A549 (cell line): ENCODE data around the gene TNIP2. TPM values are rescaled to one million over a fixed set of nuclear protein-coding genes. Genes with fewer than 3 reads are reported as not detected.

ENCODE experiments used
- ATAC-seq, 2 experiments: fragments of 200-7000 bp in 1 of 2; fragments of >200 bp in 1 of 2; cut with Nextera tagmentation in 1 of 2; cut with Tn5 transposase in 1 of 2; 3 replicates each; pipeline versions ENCODE4 v1.8.0 to v1.9.1; 2018 to 2020; ENCODE audit warnings: mild to moderate bottlenecking in 1 of 2, moderate library complexity in 1 of 2
- CTCF ChIA-PET: fragments of 300-600 bp; sonication (Branson Sonifier 250); formaldehyde crosslinking; extraction: SDS; loops from one replicate; lab custom pipeline; 2021; ENCODE audit warnings: antibody characterized with exemption, inconsistent platforms; lab: Yijun Ruan, JAX
- POLR2A ChIA-PET: fragments of 350-600 bp; formaldehyde crosslinking; extraction: SDS; loops from one replicate; lab custom pipeline; 2021; ENCODE audit warnings: antibody characterized with exemption, inconsistent platforms; lab: Yijun Ruan, JAX
- DNase-seq, 2 experiments: peaks; one replicate each; pipeline versions ENCODE4 v3.0.0 to v3.0.0-alpha.2; 2011 to 2016; ENCODE audit warnings: low read depth in 1 of 2, low spot score in 1 of 2
- FAIRE-seq: peaks from 2 replicates; lab custom pipeline; 2011; peaks lifted over from hg19 to GRCh38; lab: Jason Lieb, UNC
- H3K27ac ChIP-seq, 2 experiments: fragments of >200 bp; sonication (Bioruptor Twin); formaldehyde crosslinking; 3 replicates each; pipeline ENCODE4 v1.5.1; 2016 to 2017
- H3K4me1 ChIP-seq: fragments of >200 bp; sonication (Bioruptor Twin); formaldehyde crosslinking; 3 replicates; pipeline ENCODE4 v1.6.1; 2016
- H3K4me2 ChIP-seq: fragments of >200 bp; sonication (Bioruptor Twin); formaldehyde crosslinking; 3 replicates; pipeline ENCODE4 v1.6.1; 2016
- H3K4me3 ChIP-seq: fragments of >200 bp; sonication (Bioruptor Twin); formaldehyde crosslinking; 3 replicates; pipeline ENCODE4 v1.5.1; 2016
- H3K9me3 ChIP-seq: fragments of >200 bp; sonication (Bioruptor Twin); formaldehyde crosslinking; 3 replicates; pipeline ENCODE4 v1.6.1; 2016
- BHLHE40 ChIP-seq: IDR thresholded peaks from 2 replicates; pipeline ENCODE4 v1.6.1; 2012; ENCODE audit warnings: low read depth, low read length, inconsistent platforms
- EHMT2 ChIP-seq: fragments of 200-600 bp; sonication (generic); IDR thresholded peaks from 2 replicates; pipeline ENCODE4 v1.6.1; 2016; ENCODE audit warnings: antibody characterized with exemption, low read depth, mild to moderate bottlenecking, moderate library complexity
- ELK1 ChIP-seq: fragments of 150-350 bp; IDR thresholded peaks from 2 replicates; pipeline ENCODE4 v1.6.1; 2014; ENCODE audit warnings: low read depth, mild to moderate bottlenecking, low read length
- EP300 ChIP-seq, 2 experiments: fragments of >200 bp; sonication (Bioruptor Twin); formaldehyde crosslinking; IDR thresholded peaks; 2 replicates in 1 of 2; 3 replicates in 1 of 2; pipeline ENCODE4 v1.6.1; 2016 to 2017
- FOXS1 ChIP-seq: fragments of 250-450 bp; sonication (Bioruptor Pico); IDR thresholded peaks from 2 replicates; pipeline ENCODE4 v1.5.0; 2020; ENCODE audit warnings: mild to moderate bottlenecking, moderate library complexity
- GATA3 ChIP-seq: IDR thresholded peaks from 2 replicates; pipeline ENCODE4 v1.6.1; 2012; ENCODE audit warnings: borderline replicate concordance
- HES2 ChIP-seq: fragments of >200 bp; sonication (Bioruptor Twin); formaldehyde crosslinking; IDR thresholded peaks from 2 replicates; pipeline ENCODE4 v1.6.1; 2016
- HOXB5 ChIP-seq: fragments of 250-450 bp; sonication (Bioruptor Pico); IDR thresholded peaks from 2 replicates; pipeline ENCODE4 v1.5.0; 2020; ENCODE audit warnings: mild to moderate bottlenecking, moderate library complexity
- JUNB ChIP-seq: fragments of >200 bp; sonication (Bioruptor Twin); formaldehyde crosslinking; IDR thresholded peaks from 2 replicates; pipeline ENCODE4 v1.6.1; 2016
- MYC ChIP-seq: IDR thresholded peaks from 2 replicates; pipeline ENCODE4 v1.6.1; 2012; ENCODE audit warnings: mild to moderate bottlenecking, inconsistent platforms, low read length, improper control_type of control experiment, borderline replicate concordance
- NFE2L2 ChIP-seq: fragments of 150-350 bp; conservative IDR thresholded peaks from 2 replicates; pipeline ENCODE4 v1.6.1; 2014; ENCODE audit warnings: low read length
- NR3C1 ChIP-seq: fragments of >200 bp; sonication (Bioruptor Twin); formaldehyde crosslinking; IDR thresholded peaks from 3 replicates; pipeline ENCODE4 v1.6.1; 2017
- PHF8 ChIP-seq: fragments of 200-600 bp; sonication (generic); IDR thresholded peaks from 2 replicates; pipeline ENCODE4 v1.6.1; 2016; ENCODE audit warnings: low read depth, mild to moderate bottlenecking, antibody characterized with exemption, moderate library complexity, borderline replicate concordance
- POLR2AphosphoS2 ChIP-seq: conservative IDR thresholded peaks from 2 replicates; pipeline ENCODE4 v1.6.1; 2012; ENCODE audit warnings: low read length, improper control_type of control experiment, inconsistent platforms
- REST ChIP-seq: fragments of 200-600 bp; sonication (generic); IDR thresholded peaks from 2 replicates; pipeline ENCODE4 v1.6.1; 2016; ENCODE audit warnings: antibody characterized with exemption, mild to moderate bottlenecking, moderate library complexity
- SREBF2 ChIP-seq: fragments of 450-650 bp; IDR thresholded peaks from 2 replicates; pipeline ENCODE4 v1.6.1; 2014; ENCODE audit warnings: mild to moderate bottlenecking, moderate library complexity
- TP53 ChIP-seq: fragments of 250-450 bp; sonication (Bioruptor Pico); IDR thresholded peaks from 2 replicates; pipeline ENCODE4 v1.5.0; 2021; ENCODE audit warnings: mild to moderate bottlenecking, moderate library complexity
- WGBS: methylation state at CpG from one replicate; pipeline ENCODE4 v1.1.6; 2017; ENCODE audit errors: missing lambda C conversion rate; 5-methylcytosine and 5-hydroxymethylcytosine counted together
- polyA plus RNA-seq, 4 experiments: library from polyadenylated mRNA; depleted of rRNA in 3 of 4; stranded (reverse); fragments of >200 nt; fragmentation: RNase III in 1 of 4; extraction: RNeasy Plus Mini Kit Qiagen cat#74134 plus additional on column Dnase treatment in 1 of 4; gene quantifications; 2 replicates in 3 of 4; 3 replicates in 1 of 4; pipeline ENCODE4 v1.2.3, GENCODE V29; 2011 to 2017
- TF ChIP-seq, protein P1 (sequence below): IDR thresholded peaks from 2 replicates; pipeline ENCODE4 v1.6.1; 2012
- TF ChIP-seq, protein P2 (sequence below): fragments of >200 bp; sonication (Bioruptor Twin); formaldehyde crosslinking; IDR thresholded peaks from 3 replicates; pipeline ENCODE4 v1.6.1; 2016
- TF ChIP-seq, protein P3 (sequence below): IDR thresholded peaks from 2 replicates; pipeline ENCODE4 v1.6.1; 2012
- TF ChIP-seq, protein P4 (sequence below): fragments of 450-650 bp; IDR thresholded peaks from 2 replicates; pipeline ENCODE4 v1.6.1; 2014; ENCODE audit warnings: antibody characterized with exemption

TNIP2 gene
- polyA plus RNA-seq, 2 of the 4 experiments (the other 2 are of a cell fraction) = 20.0 to 27.9 TPM

GRCh38 chr4:2697995-2698414 is 58.1 kb downstream of the TNIP2 start:
- FAIRE-seq (no peak), DNase-seq (no peak), ATAC-seq (no peak)
- CTCF ChIA-PET = no interaction called here
- Histone ChIP-seq H3K4me2 (no peak overlapping the region), H3K4me1 (no peaks in the 10 kb centered on the region), H3K27ac (no peak overlapping the region), H3K4me3 (no peak overlapping the region), H3K9me3 (no peaks in the 10 kb centered on the region)
- TF ChIP-seq BHLHE40 (no peak), NFE2L2 (no peak), HES2 (no peak), GATA3 (no peak)
- TF ChIP-seq, protein P1, sequence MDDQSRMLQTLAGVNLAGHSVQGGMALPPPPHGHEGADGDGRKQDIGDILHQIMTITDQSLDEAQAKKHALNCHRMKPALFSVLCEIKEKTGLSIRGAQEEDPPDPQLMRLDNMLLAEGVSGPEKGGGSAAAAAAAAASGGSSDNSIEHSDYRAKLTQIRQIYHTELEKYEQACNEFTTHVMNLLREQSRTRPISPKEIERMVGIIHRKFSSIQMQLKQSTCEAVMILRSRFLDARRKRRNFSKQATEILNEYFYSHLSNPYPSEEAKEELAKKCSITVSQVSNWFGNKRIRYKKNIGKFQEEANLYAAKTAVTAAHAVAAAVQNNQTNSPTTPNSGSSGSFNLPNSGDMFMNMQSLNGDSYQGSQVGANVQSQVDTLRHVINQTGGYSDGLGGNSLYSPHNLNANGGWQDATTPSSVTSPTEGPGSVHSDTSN = no peak
- TF ChIP-seq, protein P2, sequence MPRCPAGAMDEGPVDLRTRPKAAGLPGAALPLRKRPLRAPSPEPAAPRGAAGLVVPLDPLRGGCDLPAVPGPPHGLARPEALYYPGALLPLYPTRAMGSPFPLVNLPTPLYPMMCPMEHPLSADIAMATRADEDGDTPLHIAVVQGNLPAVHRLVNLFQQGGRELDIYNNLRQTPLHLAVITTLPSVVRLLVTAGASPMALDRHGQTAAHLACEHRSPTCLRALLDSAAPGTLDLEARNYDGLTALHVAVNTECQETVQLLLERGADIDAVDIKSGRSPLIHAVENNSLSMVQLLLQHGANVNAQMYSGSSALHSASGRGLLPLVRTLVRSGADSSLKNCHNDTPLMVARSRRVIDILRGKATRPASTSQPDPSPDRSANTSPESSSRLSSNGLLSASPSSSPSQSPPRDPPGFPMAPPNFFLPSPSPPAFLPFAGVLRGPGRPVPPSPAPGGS = no peak
- TF ChIP-seq, protein P3, sequence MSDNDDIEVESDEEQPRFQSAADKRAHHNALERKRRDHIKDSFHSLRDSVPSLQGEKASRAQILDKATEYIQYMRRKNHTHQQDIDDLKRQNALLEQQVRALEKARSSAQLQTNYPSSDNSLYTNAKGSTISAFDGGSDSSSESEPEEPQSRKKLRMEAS = no peak
- 86% methylated on average over 6 of the region's 8 CpGs for WGBS
- POLR2A ChIA-PET = interaction anchor here (0.6 kb wide), 1 partner anchor 33 kb away, joined by 3 read pairs; no protein-coding TSS in a partner anchor

GRCh38 chr4:2696423-2696822 is 59.7 kb downstream of the TNIP2 start:
- DNase-seq (no peak), ATAC-seq (no peak), FAIRE-seq (no peak)
- Histone ChIP-seq H3K9me3 (no peaks in the 10 kb centered on the region), H3K4me1 (no peaks in the 10 kb centered on the region), H3K27ac (no peak overlapping the region), H3K4me3 (no peak overlapping the region), H3K4me2 (no peak overlapping the region)
- 95% methylated on average over 14 of the region's 14 CpGs for WGBS
- TF ChIP-seq TP53 (CRISPR knock-in tag) (no peak), HES2 (no peak), JUNB (no peak), BHLHE40 (no peak), REST (no peak), ELK1 (no peak), EP300 (IDR thresholded peaks at IDR 0.05) (no peak)
- POLR2A ChIA-PET = no interaction called here
- CTCF ChIA-PET = no interaction called here

DNA sequence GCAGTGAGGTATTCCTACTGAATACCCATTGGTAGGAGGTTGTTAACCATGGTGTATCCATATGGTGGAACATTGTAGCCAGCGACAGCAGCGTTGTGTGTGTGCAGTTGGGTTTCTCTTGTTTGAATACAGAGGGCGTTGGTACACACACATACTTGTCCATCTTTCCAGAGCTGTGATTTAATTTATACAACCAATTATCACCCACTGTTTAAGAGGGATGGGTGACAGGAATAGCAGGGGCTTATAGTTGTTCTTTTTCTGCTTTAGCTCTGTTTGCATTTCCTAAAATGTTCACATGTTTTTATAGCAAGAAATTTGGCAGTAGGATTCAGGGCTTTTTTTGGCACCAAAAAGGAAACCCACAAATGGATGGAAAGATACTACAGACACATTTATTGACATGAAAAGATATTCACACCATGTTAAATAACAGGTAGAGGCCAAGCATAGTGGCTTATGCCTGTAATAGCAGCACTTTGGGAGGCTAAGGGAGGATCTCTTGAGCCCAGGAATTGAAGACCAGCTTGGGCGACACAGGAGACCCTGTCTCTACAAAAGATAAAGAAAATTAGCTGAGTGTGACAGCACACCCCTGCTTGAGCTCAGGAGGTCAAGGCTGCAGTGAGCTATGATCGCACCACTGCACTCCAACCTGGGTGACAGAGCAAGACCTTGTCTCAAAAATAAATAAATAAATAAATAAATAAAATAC is 60.6 kb downstream of the TNIP2 start:
- 91% methylated on average over 5 of the region's 5 CpGs for WGBS
- FAIRE-seq = no peak
- no peak overlapping the region for H3K27ac ChIP-seq
- ChIA-PET POLR2A (no interaction called here), CTCF (no interaction called here)
- DNase-seq = no peak
- H3K4me1 ChIP-seq = no peaks in the 10 kb centered on the region
- no peak overlapping the region for H3K4me2 ChIP-seq
- H3K4me3 ChIP-seq = no peak overlapping the region
- no peak for ATAC-seq
- TF ChIP-seq MYC (no peak), NR3C1 (no peak), PHF8 (no peak), HOXB5 (CRISPR knock-in tag) (no peak), EP300 (IDR thresholded peaks at IDR 0.05) (no peak), FOXS1 (CRISPR knock-in tag) (no peak), SREBF2 (no peak), POLR2AphosphoS2 (no peak), EHMT2 (no peak)
- TF ChIP-seq, protein P4, sequence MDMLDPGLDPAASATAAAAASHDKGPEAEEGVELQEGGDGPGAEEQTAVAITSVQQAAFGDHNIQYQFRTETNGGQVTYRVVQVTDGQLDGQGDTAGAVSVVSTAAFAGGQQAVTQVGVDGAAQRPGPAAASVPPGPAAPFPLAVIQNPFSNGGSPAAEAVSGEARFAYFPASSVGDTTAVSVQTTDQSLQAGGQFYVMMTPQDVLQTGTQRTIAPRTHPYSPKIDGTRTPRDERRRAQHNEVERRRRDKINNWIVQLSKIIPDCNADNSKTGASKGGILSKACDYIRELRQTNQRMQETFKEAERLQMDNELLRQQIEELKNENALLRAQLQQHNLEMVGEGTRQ = no peak
- no peaks in the 10 kb centered on the region for H3K9me3 ChIP-seq
